SIG-M5 treated with dmso at 0.1 percent for 504 hours (cell line): Measurements from ENCODE around the gene GADL1.

Experiments used
- DNase-seq: peaks from one replicate; lab custom pipeline; 2025; ENCODE audit not compliant: unreplicated experiment; lab: John Stamatoyannopoulos, UW

The GADL1 gene

GRCh38 chr3:30761374-30761773 is 133.1 kb downstream of the GADL1 start:
- DNase-seq = no peak

- no peak for DNase-seq
Observed at GRCh38 chr3:30760737-30761136, 133.7 kb downstream of the GADL1 start.

GRCh38 chr3:30760040-30760695 is 134.3 kb downstream of the GADL1 start:
- peak; percentile 62 for DNase-seq

- DNase-seq = no peak
Observed at GRCh38 chr3:30756218-30756617, 138.2 kb downstream of the GADL1 start.

DNA sequence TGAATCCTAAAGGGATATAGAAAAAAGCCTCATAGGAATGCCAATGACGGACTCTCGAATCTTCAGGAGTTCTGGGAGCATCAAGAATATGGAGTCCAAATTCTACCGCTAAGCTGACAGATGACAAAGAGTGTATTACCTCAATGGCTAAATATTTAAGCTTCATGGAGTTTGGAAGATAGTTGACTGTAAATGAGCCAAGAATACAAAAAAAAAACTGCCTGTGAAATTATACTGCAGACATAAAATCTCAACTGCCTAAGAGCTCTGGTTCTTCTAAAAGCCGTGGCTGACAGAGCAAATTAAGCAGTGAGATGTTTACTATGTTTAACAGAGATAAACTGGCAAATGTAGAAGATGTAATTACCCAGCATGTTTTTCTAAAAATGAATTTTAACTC is 140.0 kb downstream of the GADL1 start:
- no peak for DNase-seq

GRCh38 chr3:30753766-30754165 is 140.7 kb downstream of the GADL1 start:
- no peak for DNase-seq

DNA sequence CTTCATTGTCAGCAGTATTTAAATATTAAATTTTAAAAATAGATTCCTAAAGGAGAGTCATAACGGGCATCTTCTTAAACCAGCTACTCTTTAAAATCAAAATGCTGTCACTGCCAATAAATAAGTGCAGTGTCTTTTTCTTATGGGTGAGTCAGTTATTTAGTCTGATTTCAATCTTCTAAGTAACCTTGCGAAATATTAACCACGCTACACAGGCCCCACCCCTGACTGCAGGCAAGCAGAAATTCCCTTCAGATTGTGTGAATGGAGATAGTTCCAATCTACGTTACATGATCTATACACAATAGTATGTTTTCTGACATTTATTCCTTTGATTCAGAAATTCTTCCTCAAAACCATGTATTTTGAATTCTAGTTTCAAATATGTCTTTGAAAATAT is 141.5 kb downstream of the GADL1 start:
- peak; percentile 82 for DNase-seq

GRCh38 chr3:30752491-30752890 is 142.0 kb downstream of the GADL1 start:
- no peak for DNase-seq

GRCh38 chr3:30751610-30752299 is 142.7 kb downstream of the GADL1 start:
- peak; percentile 37 for DNase-seq

DNA sequence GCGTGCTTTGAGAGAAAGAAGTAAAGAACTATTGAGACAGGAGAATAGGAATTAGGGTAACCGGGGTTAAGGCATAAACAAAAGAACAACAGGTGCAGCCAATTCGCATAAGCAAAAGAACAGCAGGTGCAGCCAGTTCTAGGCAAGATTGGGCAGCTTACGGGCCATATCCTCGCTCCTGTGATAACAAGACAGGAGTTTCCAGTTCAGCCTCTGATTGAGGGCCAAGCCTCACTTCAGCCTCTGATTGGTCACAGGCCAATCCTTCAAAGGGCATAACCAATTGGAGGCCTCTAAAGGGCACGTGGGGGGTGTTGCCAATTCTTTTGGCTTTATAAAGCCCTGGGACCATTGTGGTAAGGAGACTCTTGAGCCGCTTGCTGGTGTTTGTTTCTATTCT is 143.5 kb downstream of the GADL1 start:
- DNase-seq = no peak

DNA sequence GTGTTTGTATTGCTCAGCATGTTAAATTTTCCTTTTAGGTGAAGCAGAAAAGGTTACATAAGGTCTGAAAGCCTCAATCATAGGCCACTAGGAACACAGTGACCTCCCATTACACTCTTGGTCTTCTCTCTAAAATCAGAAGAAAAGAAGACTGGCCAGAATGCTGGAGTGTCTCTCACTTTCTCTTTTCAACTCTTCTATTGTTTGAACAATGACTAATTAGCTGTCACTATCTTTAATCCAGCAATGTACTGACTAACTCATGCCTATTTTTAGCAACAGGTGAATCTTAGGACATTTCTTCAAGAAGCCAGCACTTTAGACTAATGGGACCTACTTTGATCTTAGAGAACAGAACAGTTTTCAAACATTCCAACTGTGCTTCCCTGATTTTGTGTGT is 145.2 kb downstream of the GADL1 start:
- DNase-seq = no peak

DNA sequence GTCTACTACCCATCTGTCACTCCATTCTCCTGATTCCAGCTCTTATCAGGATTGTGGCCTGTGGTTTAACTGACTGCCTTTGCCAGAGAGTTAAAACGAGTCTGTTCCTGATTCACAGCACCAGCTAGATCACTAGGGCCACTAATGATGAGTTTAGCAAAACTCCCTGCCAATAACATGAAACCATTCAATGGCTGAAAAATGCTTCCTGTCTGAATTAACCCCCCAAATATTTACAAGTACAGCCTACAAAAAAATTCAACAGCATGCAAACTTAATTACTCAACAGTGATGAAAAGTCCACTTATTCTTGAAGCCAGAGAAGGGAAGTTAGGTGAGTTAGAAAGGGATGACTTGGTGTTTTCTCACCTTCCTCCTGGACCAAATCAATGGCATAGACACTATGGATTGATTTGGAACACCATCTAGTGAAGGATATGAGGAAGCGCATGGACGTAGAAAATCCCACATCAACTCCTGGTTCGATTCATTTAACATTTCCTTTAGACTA is 146.6 kb downstream of the GADL1 start:
- no peak for DNase-seq

GRCh38 chr3:30743641-30744317 is 150.7 kb downstream of the GADL1 start:
- DNase-seq = no peak

- DNase-seq = no peak
Observed at GRCh38 chr3:30742796-30743619, 151.5 kb downstream of the GADL1 start.

GRCh38 chr3:30741889-30742288 is 152.6 kb downstream of the GADL1 start:
- no peak for DNase-seq

DNA sequence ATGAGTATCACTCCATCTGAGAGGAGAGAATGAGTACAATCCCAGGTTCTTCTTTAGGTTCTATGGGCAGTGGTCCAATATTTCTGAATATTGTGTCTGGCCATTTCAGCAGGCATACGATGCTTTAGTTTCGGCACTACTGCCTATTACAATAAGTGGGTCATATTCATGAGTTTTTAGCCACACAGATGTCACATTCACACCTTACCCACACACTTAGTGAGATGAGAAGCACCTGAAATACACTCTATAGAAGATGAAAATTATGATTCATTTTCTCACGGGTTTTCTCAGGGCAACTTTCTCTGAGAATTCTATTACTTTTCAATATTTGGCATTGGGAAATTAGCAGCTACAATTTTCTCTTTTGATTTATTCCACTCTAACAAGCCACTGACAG is 155.9 kb downstream of the GADL1 start:
- DNase-seq = no peak

DNA sequence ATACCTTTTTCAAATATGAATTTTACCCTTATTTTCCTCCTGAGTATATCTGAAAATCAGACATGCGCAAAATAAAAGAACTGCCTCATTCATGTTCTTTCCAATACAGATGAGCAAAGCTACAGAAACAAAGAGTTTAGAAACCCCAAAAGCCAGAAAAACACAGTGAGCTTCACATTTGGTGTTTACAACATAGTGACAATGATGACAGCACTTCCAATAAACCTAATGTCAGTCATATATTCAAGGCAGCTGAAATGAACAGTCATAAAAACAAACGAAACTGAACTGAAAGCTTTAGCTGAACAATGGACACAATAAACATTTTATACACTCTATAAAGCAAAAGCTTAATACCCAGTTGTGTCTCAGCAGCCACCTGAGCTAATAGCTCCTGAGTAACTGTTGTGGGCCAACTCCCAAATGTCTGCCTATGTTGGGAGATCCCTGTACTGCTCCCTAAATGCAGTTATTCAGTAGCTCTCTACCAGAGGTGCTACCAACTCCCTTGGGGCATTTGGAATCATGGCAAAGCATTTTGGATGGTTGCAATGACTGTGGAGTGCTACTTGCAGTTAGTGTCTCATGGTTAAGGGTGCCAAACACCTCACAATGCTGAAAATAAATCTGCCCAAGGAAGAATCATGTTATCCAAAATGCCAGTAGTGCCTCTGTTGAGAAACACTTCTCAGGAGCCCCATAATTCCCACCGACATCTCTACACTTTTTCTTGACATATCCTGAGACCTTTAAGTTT is 156.5 kb downstream of the GADL1 start:
- no peak for DNase-seq

DNA sequence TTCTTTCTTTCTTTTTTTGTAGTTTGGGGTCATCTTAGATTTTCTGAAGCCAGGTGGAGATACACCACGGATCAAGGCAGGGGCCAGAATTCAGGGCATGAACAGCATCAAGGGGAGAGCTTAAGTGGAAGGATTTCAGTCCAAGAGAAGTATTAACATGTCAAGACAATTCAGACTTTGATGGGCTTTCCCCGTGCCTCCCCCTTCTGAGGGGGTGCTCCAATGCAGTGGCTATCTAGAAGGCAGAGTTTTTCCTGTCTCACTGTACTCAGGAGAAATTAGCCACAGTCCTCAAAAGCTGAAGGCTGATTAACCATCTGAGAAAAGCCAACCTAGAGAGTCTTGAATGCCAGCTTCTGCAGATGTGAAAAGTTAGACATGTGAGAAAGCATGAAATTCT is 160.8 kb downstream of the GADL1 start:
- no peak for DNase-seq

DNA sequence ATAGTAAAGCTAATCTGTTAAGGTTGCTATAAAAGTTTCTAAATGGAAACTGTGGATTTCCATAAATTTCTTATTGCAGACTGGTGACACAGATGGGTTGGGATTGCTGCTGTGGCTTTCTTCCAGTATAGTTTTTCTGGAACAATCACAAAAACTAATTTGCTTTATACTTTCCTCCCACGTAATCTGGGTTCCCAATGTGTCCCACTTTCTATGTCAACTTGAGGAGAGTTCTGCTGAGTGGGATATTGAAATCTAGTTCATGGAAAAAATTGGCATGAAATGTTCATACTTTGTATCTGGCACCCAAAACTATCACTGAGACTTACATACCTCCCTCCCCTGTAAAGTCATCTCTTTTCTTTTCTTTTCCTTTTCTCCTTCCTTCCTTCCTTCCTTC is 161.3 kb downstream of the GADL1 start:
- DNase-seq = no peak

- no peak for DNase-seq
Observed at GRCh38 chr3:30730967-30731366, 163.5 kb downstream of the GADL1 start.

GRCh38 chr3:30729936-30730335 is 164.5 kb downstream of the GADL1 start:
- no peak for DNase-seq
